Suprapubic skin (tissue), 4 donors: Measurements from ENCODE around the gene RAD54L. TPM values are rescaled to one million over a fixed set of nuclear protein-coding genes. Genes with fewer than 3 reads are reported as not detected.
"Not testable (repeated sequence)": the region's sequence is repeated elsewhere in the genome, so short reads cannot be mapped to it uniquely, and the experiment has no call there.

Experiments
- DNase-seq, 2 donors: peaks; one replicate each; pipeline ENCODE4 v3.0.0-alpha.2; 2019; ENCODE audit warnings: low spot score in 2 of 2
- H3K27ac ChIP-seq: fragments of 200-600 bp; sonication (generic); one replicate; pipeline ENCODE4 v1.5.1; 2019
- H3K27me3 ChIP-seq: fragments of 200-600 bp; sonication (generic); one replicate; pipeline ENCODE4 v1.5.1; 2019
- H3K36me3 ChIP-seq: fragments of 200-600 bp; sonication (generic); one replicate; pipeline ENCODE4 v1.5.1; 2019
- H3K4me1 ChIP-seq: fragments of 200-600 bp; sonication (generic); one replicate; pipeline ENCODE4 v1.5.1; 2019
- H3K4me3 ChIP-seq: fragments of 200-600 bp; sonication (generic); one replicate; pipeline ENCODE4 v1.5.1; 2019; ENCODE audit warnings: mild to moderate bottlenecking
- H3K9me3 ChIP-seq: fragments of 200-600 bp; sonication (generic); one replicate; pipeline ENCODE4 v1.5.1; 2019
- WGBS: methylation state at CpG from one replicate; pipeline ENCODE4 v1.1.5; 2018; 5-methylcytosine and 5-hydroxymethylcytosine counted together
- total RNA-seq, 4 donors: library from RNA; depleted of rRNA; stranded (reverse); fragments of >200 nt; gene quantifications; one replicate each; pipeline ENCODE4 v1.1.0, GENCODE V29; 2016

The RAD54L gene
- total RNA-seq, 4 donors from 2014 or later: 1.1 to 6.1 (median 2.1) TPM

GRCh38 chr1:46325285-46326076, 77.9 kb downstream of the RAD54L start:
- H3K4me3 ChIP-seq, H3K27ac ChIP-seq, DNase-seq, H3K4me1 ChIP-seq, H3K27me3 ChIP-seq, H3K36me3 ChIP-seq, H3K9me3 ChIP-seq: not testable (repeated sequence)
- WGBS: 85% methylated on average over 11 of the region's 11 CpGs

Other genes with a start within 250 kb of the RAD54L start
- gene PIK3R3, start 115.1 kb upstream of the RAD54L start, total RNA-seq: 10 to 100 TPM in 2 of 4 donors, 1 to 10 TPM in 2; 6.1 to 16.5 (median 11.2) TPM
- 1 to 10 TPM; 2.1 to 7.8 (median 3.3) TPM for gene TSPAN1, start 72.7 kb upstream of the RAD54L start, total RNA-seq
- not detected for gene P3R3URF, start 71.3 kb upstream of the RAD54L start, total RNA-seq
- 10 to 100 TPM; 36.2 to 59.2 (median 47.7) TPM for gene POMGNT1, start 49.3 kb upstream of the RAD54L start, total RNA-seq
- gene LURAP1, start 44.4 kb upstream of the RAD54L start, total RNA-seq: 10 to 100 TPM in 1 of 4 donors, 1 to 10 TPM in 3; 2.6 to 12.6 (median 4.7) TPM
- gene LRRC41, start 55.9 kb downstream of the RAD54L start, total RNA-seq: 10 to 100 TPM; 69.8 to 87.6 (median 84.7) TPM
- 100 to 1,000 TPM; 182 to 399 (median 283) TPM for gene UQCRH, start 55.9 kb downstream of the RAD54L start, total RNA-seq
- 10 to 100 TPM; 21.3 to 27.5 (median 24.3) TPM for gene NSUN4, start 93.0 kb downstream of the RAD54L start, total RNA-seq
- gene FAAH, start 146.6 kb downstream of the RAD54L start, total RNA-seq: 10 to 100 TPM; 18.1 to 50.5 (median 27.7) TPM
- gene DMBX1, start 242.1 kb downstream of the RAD54L start, total RNA-seq: under 1 TPM in 3 of 4 donors, not detected in 1; 0.25 to 0.55 (median 0.30) TPM